RCC 7860 (cell line): ENCODE measurements around the gene ANKRD13A.

Experiments
- DNase-seq: peaks from one replicate; pipeline ENCODE4 v3.0.0-alpha.2; 2015; ENCODE audit warnings: low spot score
- FAIRE-seq: peaks from 2 replicates; lab custom pipeline; 2012; peaks lifted over from hg19 to GRCh38; lab: Jason Lieb, UNC

Gene ANKRD13A

GRCh38 chr12:109998904-109999648, at the start of gene ANKRD13A:
Gene ANKRD13A, plus strand, starts transcription at chr12:109999430. Its CDS starts 259 bp downstream, at chr12:109999689.
- no peak for FAIRE-seq

GRCh38 chr12:109950625-109951024, 48.6 kb upstream of the ANKRD13A start:
- FAIRE-seq = no peak
- DNase-seq = peak; percentile 42

More at GRCh38 chr12:109998904-109999648, at the start of gene ANKRD13A:
- DNase-seq = peak; percentile 77

- peak; percentile 96 for DNase-seq
- FAIRE-seq = peak; percentile 98
Observed at GRCh38 chr12:109951136-109951535, 48.1 kb upstream of the ANKRD13A start.

GRCh38 chr12:109951751-109952150, 47.5 kb upstream of the ANKRD13A start:
- FAIRE-seq = no peak
- DNase-seq = peak; percentile 93

GRCh38 chr12:109952160-109952858, 46.9 kb upstream of the ANKRD13A start:
- DNase-seq (no peak), FAIRE-seq (no peak)

- DNase-seq (no peak), FAIRE-seq (no peak)
Observed at GRCh38 chr12:109952873-109953272, 46.4 kb upstream of the ANKRD13A start.

GRCh38 chr12:109953656-109954055, 45.6 kb upstream of the ANKRD13A start:
- no peak for FAIRE-seq

GRCh38 chr12:109958374-109958773, 40.9 kb upstream of the ANKRD13A start:
- no peak for FAIRE-seq
- no peak for DNase-seq

More at GRCh38 chr12:109953656-109954055, 45.6 kb upstream of the ANKRD13A start:
- no peak for DNase-seq

- no peak for DNase-seq
- no peak for FAIRE-seq
Observed at GRCh38 chr12:109959411-109960093, 39.7 kb upstream of the ANKRD13A start.

GRCh38 chr12:109961201-109961600, 38.0 kb upstream of the ANKRD13A start:
- FAIRE-seq (no peak), DNase-seq (no peak)

GRCh38 chr12:109961612-109962011, 37.6 kb upstream of the ANKRD13A start:
- no peak for FAIRE-seq

GRCh38 chr12:109962398-109962797, 36.8 kb upstream of the ANKRD13A start:
- FAIRE-seq = no peak
- DNase-seq = no peak

More at GRCh38 chr12:109961612-109962011, 37.6 kb upstream of the ANKRD13A start:
- DNase-seq = no peak

- no peak for DNase-seq
- FAIRE-seq = no peak
Observed at GRCh38 chr12:109963330-109963729, 35.9 kb upstream of the ANKRD13A start.

GRCh38 chr12:109963743-109964429, 35.3 kb upstream of the ANKRD13A start:
- FAIRE-seq = no peak

GRCh38 chr12:109966546-109966945, 32.7 kb upstream of the ANKRD13A start:
- DNase-seq (no peak), FAIRE-seq (no peak)

More at GRCh38 chr12:109963743-109964429, 35.3 kb upstream of the ANKRD13A start:
- DNase-seq = no peak

GRCh38 chr12:109967383-109968031, 31.7 kb upstream of the ANKRD13A start:
- FAIRE-seq (no peak), DNase-seq (no peak)

- FAIRE-seq (no peak), DNase-seq (no peak)
Observed at GRCh38 chr12:109968032-109968420, 31.2 kb upstream of the ANKRD13A start.

- FAIRE-seq (no peak), DNase-seq (no peak)
Observed at GRCh38 chr12:109968801-109969200, 30.4 kb upstream of the ANKRD13A start.

GRCh38 chr12:109972821-109973220, 26.4 kb upstream of the ANKRD13A start:
- FAIRE-seq = no peak
- DNase-seq = no peak

- FAIRE-seq (no peak), DNase-seq (no peak)
Observed at GRCh38 chr12:109981311-109981710, 17.9 kb upstream of the ANKRD13A start.
